WTC11 (cell line): ENCODE results near the gene DNAJB9. TPM values are rescaled to one million over a fixed set of nuclear protein-coding genes. Genes with fewer than 3 reads are reported as not detected.
A peak's percentile ranks its signal among the peaks of the same experiment; 100 is the strongest.

Experiments
- ATAC-seq: fragments of 200-7000 bp; cut with Tn5 transposase; 2 replicates; pipeline ENCODE4 v1.10.0; 2021; ENCODE audit warnings: mild to moderate bottlenecking, moderate library complexity
- CTCF ChIA-PET: fragments of 300-600 bp; sonication (Branson Sonifier 250); formaldehyde crosslinking; loops from one replicate; lab custom pipeline; 2021; ENCODE audit warnings: antibody characterized with exemption; lab: Charles Lee
- POLR2A ChIA-PET: fragments of 350-600 bp; sonication (Branson Sonifier 250); formaldehyde crosslinking; loops from one replicate; lab custom pipeline; 2021; ENCODE audit warnings: antibody characterized with exemption; lab: Charles Lee
- DNase-seq: peaks from one replicate; pipeline ENCODE4 v3.0.0; 2021; ENCODE audit warnings: low spot score
- H3K27ac Mint-ChIP-seq: 2 replicates; pipeline ENCODE4 v1.8.0; 2021; ENCODE audit warnings: mixed read lengths
- H3K27me3 Mint-ChIP-seq: 2 replicates; pipeline ENCODE4 v1.8.0; 2021; ENCODE audit warnings: low read depth, mild to moderate bottlenecking, moderate library complexity, mixed read lengths
- H3K36me3 Mint-ChIP-seq: 2 replicates; pipeline ENCODE4 v1.8.0; 2021; ENCODE audit warnings: mixed read lengths
- H3K4me1 Mint-ChIP-seq: 2 replicates; pipeline ENCODE4 v1.8.0; 2022; ENCODE audit warnings: mixed read lengths
- H3K4me3 Mint-ChIP-seq: 2 replicates; pipeline ENCODE4 v1.8.0; 2021; ENCODE audit warnings: mild to moderate bottlenecking, moderate library complexity, mixed read lengths
- H3K9me3 Mint-ChIP-seq: 2 replicates; pipeline ENCODE4 v1.8.0; 2021; ENCODE audit warnings: mixed read lengths
- E2F5 ChIP-seq: sonication (generic); formaldehyde crosslinking; IDR thresholded peaks from 2 replicates; pipeline ENCODE4 v1.8.1; 2022; ENCODE audit warnings: mild to moderate bottlenecking, moderate library complexity, missing genetic modification reagents
- EMX1 ChIP-seq: fragments of 250-450 bp; sonication (Bioruptor Pico); IDR thresholded peaks from 2 replicates; pipeline ENCODE4 v1.8.0; 2021; ENCODE audit warnings: mild to moderate bottlenecking
- ESRRA ChIP-seq: sonication (generic); formaldehyde crosslinking; IDR thresholded peaks from 2 replicates; pipeline ENCODE4 v1.8.1; 2022; ENCODE audit warnings: mild to moderate bottlenecking, missing genetic modification reagents, borderline replicate concordance
- FOXP1 ChIP-seq: sonication (generic); formaldehyde crosslinking; IDR thresholded peaks from 2 replicates; pipeline ENCODE4 v1.8.0; 2022; ENCODE audit warnings: missing genetic modification reagents, mild to moderate bottlenecking, moderate library complexity, borderline replicate concordance
- GRHL2 ChIP-seq: fragments of 250-450 bp; sonication (Bioruptor Pico); IDR thresholded peaks from 2 replicates; pipeline ENCODE4 v1.8.0; 2022; ENCODE audit warnings: mild to moderate bottlenecking, moderate library complexity; ENCODE audit not compliant: insufficient replicate concordance, severe bottlenecking
- GTF2I ChIP-seq: fragments of 250-450 bp; sonication (Bioruptor Pico); conservative IDR thresholded peaks from 2 replicates; pipeline ENCODE4 v1.4.0; 2021; ENCODE audit warnings: mild to moderate bottlenecking
- IRF2 ChIP-seq: sonication (generic); formaldehyde crosslinking; IDR thresholded peaks from 2 replicates; pipeline ENCODE4 v1.8.0; 2022; ENCODE audit warnings: low read depth, missing genetic modification reagents, borderline replicate concordance
- JAZF1 ChIP-seq: fragments of 250-450 bp; sonication (Bioruptor Pico); IDR thresholded peaks from 2 replicates; pipeline ENCODE4 v1.9.0; 2021; ENCODE audit warnings: moderate library complexity, mild to moderate bottlenecking, inconsistent platforms
- MLX ChIP-seq: sonication (generic); formaldehyde crosslinking; IDR thresholded peaks from 2 replicates; pipeline ENCODE4 v1.8.1; 2023; ENCODE audit warnings: mild to moderate bottlenecking, missing genetic modification reagents, moderate library complexity
- OVOL2 ChIP-seq: fragments of 250-450 bp; sonication (Bioruptor Pico); IDR thresholded peaks from 2 replicates; pipeline ENCODE4 v1.9.0; 2021; ENCODE audit warnings: mild to moderate bottlenecking, borderline replicate concordance
- SMAD3 ChIP-seq: sonication (generic); formaldehyde crosslinking; IDR thresholded peaks from 2 replicates; pipeline ENCODE4 v1.8.0; 2022; ENCODE audit warnings: missing genetic modification reagents, mild to moderate bottlenecking, borderline replicate concordance
- TEAD1 ChIP-seq: sonication (generic); formaldehyde crosslinking; IDR thresholded peaks from 2 replicates; pipeline ENCODE4 v1.8.0; 2022; ENCODE audit warnings: mild to moderate bottlenecking, missing genetic modification reagents
- USF1 ChIP-seq: sonication (generic); formaldehyde crosslinking; IDR thresholded peaks from 2 replicates; pipeline ENCODE4 v1.8.0; 2022; ENCODE audit warnings: mild to moderate bottlenecking, missing genetic modification reagents
- ZNF121 ChIP-seq: sonication (generic); formaldehyde crosslinking; IDR thresholded peaks from 2 replicates; pipeline ENCODE4 v1.8.0; 2023; ENCODE audit warnings: missing genetic modification reagents
- ZNF423 ChIP-seq: fragments of 250-450 bp; sonication (Bioruptor Pico); IDR thresholded peaks from 2 replicates; pipeline ENCODE4 v2.1.2; 2022; ENCODE audit warnings: mild to moderate bottlenecking, moderate library complexity
- ZNF671 ChIP-seq: fragments of 250-450 bp; sonication (Bioruptor Pico); IDR thresholded peaks from 2 replicates; pipeline ENCODE4 v1.8.0; 2021; ENCODE audit warnings: mild to moderate bottlenecking
- total RNA-seq: library from RNA; stranded (reverse); gene quantifications from 3 replicates; pipeline ENCODE4 v1.2.3, GENCODE V29; 2021
- TF ChIP-seq, protein P1 (sequence below): sonication (generic); formaldehyde crosslinking; IDR thresholded peaks from 2 replicates; pipeline ENCODE4 v1.8.0; 2022; ENCODE audit warnings: mild to moderate bottlenecking, missing genetic modification reagents
- TF ChIP-seq, protein P2 (sequence below): fragments of 250-450 bp; sonication (Bioruptor Pico); IDR thresholded peaks from 2 replicates; pipeline ENCODE4 v1.8.0; 2021; ENCODE audit warnings: mild to moderate bottlenecking

Gene DNAJB9
- total RNA-seq, 1 experiment from 2014 or later: 6.6 TPM

- TF ChIP-seq USF1 (CRISPR knock-in tag): no peak
- no peak for TF ChIP-seq JAZF1
- no peak for TF ChIP-seq ESRRA (CRISPR knock-in tag)
These were observed 34.1 kb downstream of the DNAJB9 start (continued) for GRCh38 chr7:108603656-108604306.

DNA sequence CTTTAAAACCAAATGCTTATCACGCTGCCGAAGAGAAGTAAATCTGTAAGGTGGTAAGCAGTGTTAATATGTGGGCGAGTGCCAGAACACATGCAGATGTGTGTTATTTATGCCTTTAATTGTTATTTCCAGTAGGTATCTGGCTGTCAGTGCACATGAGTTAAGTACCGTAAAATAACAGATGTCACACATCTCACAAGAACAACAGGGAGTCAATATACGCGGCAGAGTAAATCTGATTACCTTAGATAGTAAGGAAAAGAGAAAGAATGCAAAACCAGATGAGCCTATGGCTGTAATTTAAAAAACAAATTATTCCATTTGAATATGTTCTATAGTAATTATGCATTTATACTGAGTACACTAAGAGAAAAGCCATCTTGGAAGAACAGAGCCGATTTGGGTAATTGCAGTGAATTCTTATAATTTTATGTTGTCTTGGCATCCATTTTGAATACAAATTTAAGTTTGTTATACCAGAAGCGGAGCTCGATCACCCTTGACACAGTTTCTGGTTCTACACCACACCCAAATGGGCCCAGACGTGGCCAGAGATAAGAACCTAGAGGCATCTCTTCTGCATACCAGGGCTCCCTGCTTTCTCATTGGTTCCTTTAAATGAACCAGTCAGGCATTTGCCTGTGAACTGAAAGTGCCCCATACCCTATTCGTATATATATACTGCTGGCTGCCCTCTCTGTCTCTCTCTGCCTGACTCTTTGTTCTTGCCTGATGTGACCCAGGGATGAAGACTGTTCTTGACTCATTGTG lies 34.8 kb downstream of the DNAJB9 start:
- DNase-seq (no peak), ATAC-seq (peak; percentile 44)
- ChIA-PET CTCF (no interaction called here), POLR2A (interaction anchor here (0.6 kb wide), 1 partner anchor 66 kb away, joined by 3 read pairs; no protein-coding TSS in a partner anchor)
- Mint-ChIP-seq H3K4me3 (no peak overlapping the region), H3K27me3 (no peaks in the 10 kb centered on the region), H3K9me3 (no peaks in the 10 kb centered on the region), H3K27ac (no peak overlapping the region), H3K4me1 (peaks cover 10% of the 10 kb centered on the region), H3K36me3 (no peaks in the 10 kb centered on the region)
- TF ChIP-seq EMX1 (no peak), OVOL2 (CRISPR knock-in tag) (no peak)

DNA sequence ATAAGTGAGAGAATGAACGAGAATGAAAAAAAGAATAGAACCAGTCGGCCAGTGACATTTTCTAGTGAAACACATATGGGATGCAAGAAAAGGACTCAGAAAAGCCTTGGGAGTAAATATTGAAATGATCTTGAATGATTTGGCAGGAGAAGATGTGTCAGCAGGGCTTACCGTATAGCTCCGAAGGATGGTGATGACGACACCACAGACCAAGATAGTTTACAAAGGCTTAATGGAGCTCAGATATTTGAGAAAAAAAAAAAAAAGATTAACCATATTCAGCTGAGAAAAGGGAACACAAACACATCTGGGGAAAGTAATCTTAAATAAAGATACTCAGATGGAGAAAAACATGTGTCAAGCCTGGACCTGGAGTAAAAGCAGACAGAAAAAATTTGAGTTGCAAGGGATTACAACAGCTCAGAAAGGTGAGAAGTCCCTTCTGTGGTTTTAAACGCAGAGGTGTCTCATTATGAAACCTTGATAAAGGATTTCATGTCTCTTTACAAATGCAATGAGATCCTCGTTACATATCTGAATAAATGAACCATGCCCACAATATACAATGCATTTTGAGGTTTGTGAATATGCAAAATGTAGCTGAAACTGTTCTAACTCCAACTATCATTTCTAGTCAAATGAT lies 36.0 kb downstream of the DNAJB9 start:
- H3K36me3 Mint-ChIP-seq: no peaks in the 10 kb centered on the region
- ChIA-PET POLR2A (interaction anchor here (0.6 kb wide), 1 partner anchor 67 kb away, joined by 3 read pairs; no protein-coding TSS in a partner anchor), CTCF (no interaction called here)
- ATAC-seq: no peak
- H3K27me3 Mint-ChIP-seq: no peaks in the 10 kb centered on the region
- H3K9me3 Mint-ChIP-seq: no peaks in the 10 kb centered on the region
- peaks cover 8% of the 10 kb centered on the region for H3K4me1 Mint-ChIP-seq
- no peak overlapping the region for H3K4me3 Mint-ChIP-seq
- no peak for TF ChIP-seq ZNF423
- TF ChIP-seq ZNF671 (CRISPR knock-in tag): no peak
- TF ChIP-seq FOXP1 (CRISPR knock-in tag): no peak
- TF ChIP-seq, protein P1, sequence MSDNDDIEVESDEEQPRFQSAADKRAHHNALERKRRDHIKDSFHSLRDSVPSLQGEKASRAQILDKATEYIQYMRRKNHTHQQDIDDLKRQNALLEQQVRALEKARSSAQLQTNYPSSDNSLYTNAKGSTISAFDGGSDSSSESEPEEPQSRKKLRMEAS (CRISPR knock-in tag): no peak
- TF ChIP-seq GRHL2 (CRISPR knock-in tag): no peak
- TF ChIP-seq OVOL2 (CRISPR knock-in tag): no peak
- TF ChIP-seq SMAD3 (CRISPR knock-in tag): no peak
- TF ChIP-seq ZNF121 (CRISPR knock-in tag): no peak
- TF ChIP-seq GTF2I (CRISPR knock-in tag): no peak
- TF ChIP-seq, protein P2, sequence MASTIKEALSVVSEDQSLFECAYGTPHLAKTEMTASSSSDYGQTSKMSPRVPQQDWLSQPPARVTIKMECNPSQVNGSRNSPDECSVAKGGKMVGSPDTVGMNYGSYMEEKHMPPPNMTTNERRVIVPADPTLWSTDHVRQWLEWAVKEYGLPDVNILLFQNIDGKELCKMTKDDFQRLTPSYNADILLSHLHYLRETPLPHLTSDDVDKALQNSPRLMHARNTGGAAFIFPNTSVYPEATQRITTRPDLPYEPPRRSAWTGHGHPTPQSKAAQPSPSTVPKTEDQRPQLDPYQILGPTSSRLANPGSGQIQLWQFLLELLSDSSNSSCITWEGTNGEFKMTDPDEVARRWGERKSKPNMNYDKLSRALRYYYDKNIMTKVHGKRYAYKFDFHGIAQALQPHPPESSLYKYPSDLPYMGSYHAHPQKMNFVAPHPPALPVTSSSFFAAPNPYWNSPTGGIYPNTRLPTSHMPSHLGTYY: no peak
- H3K27ac Mint-ChIP-seq: no peak overlapping the region
- DNase-seq: no peak

- Mint-ChIP-seq H3K27ac (no peak overlapping the region), H3K27me3 (no peaks in the 10 kb centered on the region), H3K36me3 (no peaks in the 10 kb centered on the region), H3K4me1 (peaks cover 16% of the 10 kb centered on the region), H3K4me3 (no peak overlapping the region), H3K9me3 (no peaks in the 10 kb centered on the region)
- ATAC-seq (no peak), DNase-seq (no peak)
- CTCF ChIA-PET: no interaction called here
- POLR2A ChIA-PET: no interaction called here
- TF ChIP-seq IRF2: no peak
- TF ChIP-seq TEAD1: no peak
- no peak for TF ChIP-seq MLX (CRISPR knock-in tag)
- no peak for TF ChIP-seq E2F5 (CRISPR knock-in tag)
These were observed 40.0 kb downstream of the DNAJB9 start for GRCh38 chr7:108609643-108610042.
